Neural cell (in vitro differentiated cells): ENCODE measurements around the gene DYDC2.

Source experiments
- EP300 ChIP-seq: fragments of 450-650 bp; conservative IDR thresholded peaks from 2 replicates; pipeline ENCODE4 v1.6.1; 2014; ENCODE audit warnings: antibody characterized with exemption, mild to moderate bottlenecking, moderate library complexity; ENCODE audit not compliant: poor library complexity, severe bottlenecking
- EZH2 ChIP-seq: fragments of 200-600, 300-800 bp; shearing (Covaris generic), sonication (generic); IDR thresholded peaks from 2 replicates; pipeline ENCODE4 v1.6.1; 2014; ENCODE audit warnings: antibody characterized with exemption, low read length, borderline replicate concordance, mild to moderate bottlenecking; ENCODE audit not compliant: insufficient read depth, poor library complexity, severe bottlenecking
- MXI1 ChIP-seq: fragments of 450-650 bp; conservative IDR thresholded peaks from 2 replicates; pipeline ENCODE4 v1.6.1; 2014; ENCODE audit warnings: antibody characterized with exemption, mild to moderate bottlenecking; ENCODE audit not compliant: poor library complexity, severe bottlenecking
- POLR2AphosphoS5 ChIP-seq: IDR thresholded peaks from 2 replicates; pipeline ENCODE4 v1.6.1; 2012
- RAD21 ChIP-seq: fragments of 450-650 bp; conservative IDR thresholded peaks from 2 replicates; pipeline ENCODE4 v1.6.1; 2014; ENCODE audit warnings: antibody characterized with exemption, mild to moderate bottlenecking, moderate library complexity
- SMC3 ChIP-seq: fragments of 450-650 bp; conservative IDR thresholded peaks from 2 replicates; pipeline ENCODE4 v1.6.1; 2014; ENCODE audit warnings: antibody characterized with exemption, mild to moderate bottlenecking, moderate library complexity; ENCODE audit not compliant: poor library complexity
- TF ChIP-seq, protein P1 (sequence below): IDR thresholded peaks from 2 replicates; pipeline ENCODE4 v1.6.1; 2012; ENCODE audit warnings: borderline replicate concordance
- TF ChIP-seq, protein P2 (sequence below): fragments of 450-650 bp; IDR thresholded peaks from 2 replicates; pipeline ENCODE4 v1.5.1; 2014; ENCODE audit warnings: antibody characterized with exemption, mild to moderate bottlenecking, moderate library complexity; ENCODE audit not compliant: poor library complexity, severe bottlenecking

DNA sequence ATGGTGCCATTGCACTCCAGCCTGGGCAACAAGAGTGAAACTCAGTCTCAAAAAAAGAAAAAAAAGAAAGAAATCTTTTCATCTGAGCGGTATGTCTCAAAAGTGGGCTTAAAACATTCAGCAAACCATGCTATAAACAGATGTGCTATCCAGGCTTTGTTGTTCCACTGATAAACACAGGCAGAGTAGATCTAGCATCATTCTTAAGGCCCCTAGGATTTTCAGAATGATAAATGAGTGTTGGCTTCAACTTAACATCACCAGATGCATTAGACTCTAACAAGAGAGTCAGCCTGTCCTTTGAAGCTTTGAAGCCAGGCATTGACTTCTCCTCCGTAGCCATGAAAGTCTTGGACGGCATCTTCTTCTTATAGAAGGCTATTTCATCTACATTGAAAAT lies 23.1 kb downstream of the DYDC2 start:
- TF ChIP-seq, protein P1, sequence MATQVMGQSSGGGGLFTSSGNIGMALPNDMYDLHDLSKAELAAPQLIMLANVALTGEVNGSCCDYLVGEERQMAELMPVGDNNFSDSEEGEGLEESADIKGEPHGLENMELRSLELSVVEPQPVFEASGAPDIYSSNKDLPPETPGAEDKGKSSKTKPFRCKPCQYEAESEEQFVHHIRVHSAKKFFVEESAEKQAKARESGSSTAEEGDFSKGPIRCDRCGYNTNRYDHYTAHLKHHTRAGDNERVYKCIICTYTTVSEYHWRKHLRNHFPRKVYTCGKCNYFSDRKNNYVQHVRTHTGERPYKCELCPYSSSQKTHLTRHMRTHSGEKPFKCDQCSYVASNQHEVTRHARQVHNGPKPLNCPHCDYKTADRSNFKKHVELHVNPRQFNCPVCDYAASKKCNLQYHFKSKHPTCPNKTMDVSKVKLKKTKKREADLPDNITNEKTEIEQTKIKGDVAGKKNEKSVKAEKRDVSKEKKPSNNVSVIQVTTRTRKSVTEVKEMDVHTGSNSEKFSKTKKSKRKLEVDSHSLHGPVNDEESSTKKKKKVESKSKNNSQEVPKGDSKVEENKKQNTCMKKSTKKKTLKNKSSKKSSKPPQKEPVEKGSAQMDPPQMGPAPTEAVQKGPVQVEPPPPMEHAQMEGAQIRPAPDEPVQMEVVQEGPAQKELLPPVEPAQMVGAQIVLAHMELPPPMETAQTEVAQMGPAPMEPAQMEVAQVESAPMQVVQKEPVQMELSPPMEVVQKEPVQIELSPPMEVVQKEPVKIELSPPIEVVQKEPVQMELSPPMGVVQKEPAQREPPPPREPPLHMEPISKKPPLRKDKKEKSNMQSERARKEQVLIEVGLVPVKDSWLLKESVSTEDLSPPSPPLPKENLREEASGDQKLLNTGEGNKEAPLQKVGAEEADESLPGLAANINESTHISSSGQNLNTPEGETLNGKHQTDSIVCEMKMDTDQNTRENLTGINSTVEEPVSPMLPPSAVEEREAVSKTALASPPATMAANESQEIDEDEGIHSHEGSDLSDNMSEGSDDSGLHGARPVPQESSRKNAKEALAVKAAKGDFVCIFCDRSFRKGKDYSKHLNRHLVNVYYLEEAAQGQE: no peak
- TF ChIP-seq, protein P2, sequence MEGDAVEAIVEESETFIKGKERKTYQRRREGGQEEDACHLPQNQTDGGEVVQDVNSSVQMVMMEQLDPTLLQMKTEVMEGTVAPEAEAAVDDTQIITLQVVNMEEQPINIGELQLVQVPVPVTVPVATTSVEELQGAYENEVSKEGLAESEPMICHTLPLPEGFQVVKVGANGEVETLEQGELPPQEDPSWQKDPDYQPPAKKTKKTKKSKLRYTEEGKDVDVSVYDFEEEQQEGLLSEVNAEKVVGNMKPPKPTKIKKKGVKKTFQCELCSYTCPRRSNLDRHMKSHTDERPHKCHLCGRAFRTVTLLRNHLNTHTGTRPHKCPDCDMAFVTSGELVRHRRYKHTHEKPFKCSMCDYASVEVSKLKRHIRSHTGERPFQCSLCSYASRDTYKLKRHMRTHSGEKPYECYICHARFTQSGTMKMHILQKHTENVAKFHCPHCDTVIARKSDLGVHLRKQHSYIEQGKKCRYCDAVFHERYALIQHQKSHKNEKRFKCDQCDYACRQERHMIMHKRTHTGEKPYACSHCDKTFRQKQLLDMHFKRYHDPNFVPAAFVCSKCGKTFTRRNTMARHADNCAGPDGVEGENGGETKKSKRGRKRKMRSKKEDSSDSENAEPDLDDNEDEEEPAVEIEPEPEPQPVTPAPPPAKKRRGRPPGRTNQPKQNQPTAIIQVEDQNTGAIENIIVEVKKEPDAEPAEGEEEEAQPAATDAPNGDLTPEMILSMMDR: no peak
- TF ChIP-seq EP300 (no peak), EZH2 (no peak), MXI1 (no peak), POLR2AphosphoS5 (no peak), RAD21 (no peak), SMC3 (no peak)
